ENCODE data around the gene SERPINE1.
"Not testable (repeated sequence)": the region's sequence is repeated elsewhere in the genome, so short reads cannot be mapped to it uniquely, and the experiment has no call there.

SERPINE1 gene

GRCh38 chr7:101126651-101127459 lies at the start of gene SERPINE1:
SERPINE1 (plus strand) TSS chr7:101127104; CDS start chr7:101128394, 1,290 bp downstream.
- DNase-seq, result peak; percentile 15 to 63 (median 40)

GRCh38 chr7:101077303-101078086 lies 49.4 kb upstream of the SERPINE1 start:
- peak; percentile 76 to 90 (median 81) for DNase-seq

GRCh38 chr7:101081432-101081831 lies 45.5 kb upstream of the SERPINE1 start:
- no peak for DNase-seq

GRCh38 chr7:101084865-101085161 lies 42.1 kb upstream of the SERPINE1 start:
- DNase-seq, result no peak

- peak; percentile 89 to 92 (median 92) for DNase-seq
These were observed 41.5 kb upstream of the SERPINE1 start, which contains the start of gene TRIM56 for GRCh38 chr7:101085162-101085964. TRIM56 (plus strand) TSS chr7:101085481; CDS start chr7:101087313, 1,832 bp downstream.

- DNase-seq, result no peak
These were observed 39.4 kb upstream of the SERPINE1 start for GRCh38 chr7:101087334-101088068.

- DNase-seq, result no peak
These were observed 38.9 kb upstream of the SERPINE1 start for GRCh38 chr7:101088069-101088425.

- DNase-seq, result no peak
These were observed 37.9 kb upstream of the SERPINE1 start for GRCh38 chr7:101088858-101089529.

GRCh38 chr7:101089876-101090275 lies 37.0 kb upstream of the SERPINE1 start:
- DNase-seq, result no peak

- not testable (repeated sequence) for DNase-seq
These were observed 34.5 kb upstream of the SERPINE1 start for GRCh38 chr7:101092266-101092905.

- no peak for DNase-seq
These were observed 33.0 kb upstream of the SERPINE1 start for GRCh38 chr7:101093906-101094305.

GRCh38 chr7:101094376-101094775 lies 32.5 kb upstream of the SERPINE1 start:
- no peak for DNase-seq

GRCh38 chr7:101094791-101095375 lies 32.0 kb upstream of the SERPINE1 start:
- peak in 2 of 3 experiments; percentile 11 to 34 for DNase-seq

- no peak for DNase-seq
These were observed 30.5 kb upstream of the SERPINE1 start for GRCh38 chr7:101096331-101096956.

GRCh38 chr7:101096957-101097347 lies 30.0 kb upstream of the SERPINE1 start:
- no peak for DNase-seq

- DNase-seq, result no peak
These were observed 29.3 kb upstream of the SERPINE1 start for GRCh38 chr7:101097561-101097960.

- peak in 2 of 3 experiments; percentile 28 to 29 for DNase-seq
These were observed 26.7 kb upstream of the SERPINE1 start for GRCh38 chr7:101099969-101100781.

GRCh38 chr7:101100858-101101847 lies 25.8 kb upstream of the SERPINE1 start:
- no peak for DNase-seq
